ENCODE results near the gene NDUFAF5. TPM values are rescaled to one million over a fixed set of nuclear protein-coding genes. Genes with fewer than 3 reads are reported as not detected.
"Not testable (repeated sequence)": the region's sequence is repeated elsewhere in the genome, so short reads cannot be mapped to it uniquely, and the experiment has no call there.

Gene NDUFAF5
- 20.9 TPM for polyA plus RNA-seq (ENCODE audit: insufficient read length)

GRCh38 chr20:13784893-13785715 is at the start of gene NDUFAF5, which contains the start of gene ESF1:
NDUFAF5 (plus strand) TSS chr20:13785028; CDS start chr20:13785069, 41 bp downstream.
ESF1 (minus strand) TSS chr20:13784919; CDS start chr20:13783140, 1,779 bp downstream.
- peak; percentile 92 for DNase-seq (ENCODE audit: low read depth)

GRCh38 chr20:13735826-13736225 is 49.0 kb upstream of the NDUFAF5 start:
- no peak for DNase-seq (ENCODE audit: low read depth)

GRCh38 chr20:13736436-13737191 is 48.2 kb upstream of the NDUFAF5 start:
- DNase-seq (ENCODE audit: low read depth): peak; percentile 14

GRCh38 chr20:13738187-13738586 is 46.6 kb upstream of the NDUFAF5 start:
- DNase-seq (ENCODE audit: low read depth): not testable (repeated sequence)

- DNase-seq (ENCODE audit: low read depth): no peak
Measured at GRCh38 chr20:13739731-13740649, 44.8 kb upstream of the NDUFAF5 start.

GRCh38 chr20:13741879-13742278 is 42.9 kb upstream of the NDUFAF5 start:
- no peak for DNase-seq (ENCODE audit: low read depth)

- no peak for DNase-seq (ENCODE audit: low read depth)
Measured at GRCh38 chr20:13744352-13744751, 40.5 kb upstream of the NDUFAF5 start.

GRCh38 chr20:13745784-13746183 is 39.0 kb upstream of the NDUFAF5 start:
- no peak for DNase-seq (ENCODE audit: low read depth)

GRCh38 chr20:13749811-13750210 is 35.0 kb upstream of the NDUFAF5 start:
- no peak for DNase-seq (ENCODE audit: low read depth)

- DNase-seq (ENCODE audit: low read depth): no peak
Measured at GRCh38 chr20:13753436-13754036, 31.3 kb upstream of the NDUFAF5 start.

- DNase-seq (ENCODE audit: low read depth): no peak
Measured at GRCh38 chr20:13755809-13756208, 29.0 kb upstream of the NDUFAF5 start.

GRCh38 chr20:13756551-13756950 is 28.3 kb upstream of the NDUFAF5 start:
- DNase-seq (ENCODE audit: low read depth): no peak

- DNase-seq (ENCODE audit: low read depth): no peak
Measured at GRCh38 chr20:13758884-13759283, 25.9 kb upstream of the NDUFAF5 start.

GRCh38 chr20:13760451-13760946 is 24.3 kb upstream of the NDUFAF5 start:
- not testable (repeated sequence) for DNase-seq (ENCODE audit: low read depth)

GRCh38 chr20:13765299-13765698 is 19.5 kb upstream of the NDUFAF5 start:
- DNase-seq (ENCODE audit: low read depth): no peak

- DNase-seq (ENCODE audit: low read depth): no peak
Measured at GRCh38 chr20:13765868-13766416, 18.9 kb upstream of the NDUFAF5 start.

- no peak for DNase-seq (ENCODE audit: low read depth)
Measured at GRCh38 chr20:13770141-13770540, 14.7 kb upstream of the NDUFAF5 start.

- DNase-seq (ENCODE audit: low read depth): no peak
Measured at GRCh38 chr20:13771853-13772453, 12.9 kb upstream of the NDUFAF5 start.

GRCh38 chr20:13772529-13772928 is 12.3 kb upstream of the NDUFAF5 start:
- DNase-seq (ENCODE audit: low read depth): no peak

GRCh38 chr20:13775867-13776266 is 9.0 kb upstream of the NDUFAF5 start:
- no peak for DNase-seq (ENCODE audit: low read depth)

Measured in forelimb muscle (tissue), 1 donor.